Cardiac fibroblast (primary cell): Measurements from ENCODE around the gene C5orf15.

Source experiments
- DNase-seq, 2 donors: peaks; one replicate each; pipeline versions ENCODE4 v3.0.0 to v3.0.0-alpha.2; 2010; ENCODE audit warnings: low read depth in 2 of 2
- H3K4me3 ChIP-seq, 2 donors: replicated peaks in 1 of 2; 1 replicate in 1 of 2; 2 replicates in 1 of 2; pipeline ENCODE4 v1.5.1; 2011; ENCODE audit warnings: low read depth in 2 of 2, low read length in 2 of 2, mild to moderate bottlenecking in 2 of 2, moderate library complexity in 1 of 2
- CTCF ChIP-seq: IDR thresholded peaks from one replicate; pipeline ENCODE4 v1.5.1; 2011; ENCODE audit warnings: low read depth, mild to moderate bottlenecking, low read length, inconsistent platforms

Gene C5orf15

GRCh38 chr5:133970325-133970909 lies 2.0 kb upstream of the C5orf15 start:
- no peak for DNase-seq
- no peak overlapping the region for H3K4me3 ChIP-seq
- no peak for TF ChIP-seq CTCF

GRCh38 chr5:133969654-133970324 lies 1.4 kb upstream of the C5orf15 start:
- H3K4me3 ChIP-seq: peak overlapping the region in 1 of 2 donors; percentile 88
- no peak for TF ChIP-seq CTCF
- peak; percentile 12 to 45 for DNase-seq

- H3K4me3 ChIP-seq: peak overlapping the region; percentile 88 to 98
- peak; percentile 33 to 49 for DNase-seq
- TF ChIP-seq CTCF: no peak
These were observed 674 bp downstream of the C5orf15 start for GRCh38 chr5:133967698-133968203.

GRCh38 chr5:133967124-133967523 lies 1.3 kb downstream of the C5orf15 start:
- DNase-seq: peak; percentile 40 to 51
- no peak for TF ChIP-seq CTCF
- peak overlapping the region in 1 of 2 donors; percentile 88 for H3K4me3 ChIP-seq

GRCh38 chr5:133966090-133966489 lies 2.3 kb downstream of the C5orf15 start:
- TF ChIP-seq CTCF: no peak
- no peak overlapping the region for H3K4me3 ChIP-seq
- DNase-seq: no peak

- TF ChIP-seq CTCF: no peak
- H3K4me3 ChIP-seq: no peak overlapping the region
- no peak for DNase-seq
These were observed 4.8 kb downstream of the C5orf15 start for GRCh38 chr5:133963493-133964128.
